Hematopoietic multipotent progenitor cell treated with erythropoietin and hydrocortisone succinate and interleukin-3 and kit ligand, for 6 days (in vitro differentiated cells): ENCODE results near the gene KRTAP24-1.

Experiments
- DNase-seq: peaks from one replicate; pipeline ENCODE4 v3.0.0-alpha.2; 2015

KRTAP24-1 gene

GRCh38 chr21:30233228-30234020 lies 49.3 kb downstream of the KRTAP24-1 start:
- no peak for DNase-seq

- DNase-seq = no peak
These were observed 50.7 kb downstream of the KRTAP24-1 start for GRCh38 chr21:30232011-30232410.
